Thoracic aorta (tissue), 2 donors: ENCODE measurements around the gene UGDH. TPM values are rescaled to one million over a fixed set of nuclear protein-coding genes. Genes with fewer than 3 reads are reported as not detected.

ENCODE experiments used
- ATAC-seq: fragments of 150-250 bp; one replicate; pipeline ENCODE4 v1.8.0; 2017; ENCODE audit warnings: low read depth; ENCODE audit not compliant: insufficient number of reproducible peaks, low FRiP score
- DNase-seq: peaks from one replicate; pipeline ENCODE4 v3.0.0-alpha.2; 2020; ENCODE audit warnings: low spot score
- H3K27ac ChIP-seq, 2 donors: fragments of 200-600 bp; sonication (generic); 1 replicate in 1 of 2; 2 replicates in 1 of 2; pipeline ENCODE4 v1.5.1; 2016; ENCODE audit warnings: mild to moderate bottlenecking in 2 of 2, moderate library complexity in 2 of 2
- H3K27me3 ChIP-seq: fragments of 200-600 bp; sonication (generic); replicated peaks from 2 replicates; pipeline ENCODE4 v1.6.0; 2016; ENCODE audit warnings: mild to moderate bottlenecking; ENCODE audit not compliant: insufficient read depth
- H3K36me3 ChIP-seq: fragments of 200-600 bp; sonication (generic); one replicate; pipeline ENCODE4 v1.5.1; 2016
- H3K4me1 ChIP-seq, 2 donors: fragments of 200-600 bp; sonication (generic); 1 replicate in 1 of 2; 2 replicates in 1 of 2; pipeline versions ENCODE4 v1.5.1 to v1.6.0; 2016; ENCODE audit warnings: low read depth in 2 of 2, mild to moderate bottlenecking in 1 of 2; ENCODE audit not compliant: control insufficient read depth in 1 of 2
- H3K4me3 ChIP-seq: fragments of 200-600 bp; sonication (generic); 2 replicates; pipeline ENCODE4 v1.5.1; 2016; ENCODE audit warnings: mild to moderate bottlenecking
- H3K9me3 ChIP-seq: fragments of 200-600 bp; sonication (generic); 2 replicates; pipeline ENCODE4 v1.5.1; 2016
- CTCF ChIP-seq: fragments of 200-600 bp; sonication (generic); IDR thresholded peaks from one replicate; pipeline ENCODE4 v1.5.1; 2019; ENCODE audit warnings: antibody characterized with exemption
- total RNA-seq, 2 donors: library from RNA; depleted of rRNA; stranded (reverse); fragments of >200 nt; gene quantifications; one replicate each; pipeline versions ENCODE4 v1.1.0 to v1.2.3, GENCODE V29; 2016

UGDH gene
- total RNA-seq, 2 donors from 2014 or later: 103 to 736 TPM

GRCh38 chr4:39451423-39452023 lies 75.7 kb downstream of the UGDH start:
- no peak for DNase-seq
- no peaks in the 10 kb centered on the region for H3K27me3 ChIP-seq
- H3K36me3 ChIP-seq: peaks cover 47% of the 10 kb centered on the region
- no peak for TF ChIP-seq CTCF
- peaks cover 0 to 20% of the 10 kb centered on the region in 2 donors for H3K4me1 ChIP-seq
- H3K27ac ChIP-seq: no peak overlapping the region
- no peak for ATAC-seq
- H3K4me3 ChIP-seq: no peak overlapping the region
- H3K9me3 ChIP-seq: no peaks in the 10 kb centered on the region

- no peak overlapping the region for H3K4me3 ChIP-seq
- peaks cover 40% of the 10 kb centered on the region for H3K36me3 ChIP-seq
- H3K9me3 ChIP-seq: no peaks in the 10 kb centered on the region
- H3K4me1 ChIP-seq: peaks cover 0 to 12% of the 10 kb centered on the region in 2 donors
- no peak overlapping the region for H3K27ac ChIP-seq
- ATAC-seq (no peak), DNase-seq (no peak)
- no peaks in the 10 kb centered on the region for H3K27me3 ChIP-seq
- TF ChIP-seq CTCF: no peak
Measured at GRCh38 chr4:39450618-39451017, 76.6 kb downstream of the UGDH start.

Other genes with a start within 250 kb of the UGDH start
- gene RFC1, start 161.1 kb downstream of the UGDH start, total RNA-seq: 10 to 100 TPM; 36.2 to 38.6 TPM
- gene KLB, start 120.5 kb downstream of the UGDH start, total RNA-seq: not detected
- 1,000 to 10,000 TPM; 2,526 to 3,169 TPM for gene RPL9, start 68.5 kb downstream of the UGDH start, total RNA-seq
- gene LIAS, start 68.4 kb downstream of the UGDH start, total RNA-seq: 1 to 10 TPM; 4.7 to 9.2 TPM
- 10 to 100 TPM; 41.0 to 58.1 TPM for gene SMIM14, start 111.4 kb upstream of the UGDH start, total RNA-seq
- 10 to 100 TPM; 28.8 to 39.2 TPM for gene UBE2K, start 170.7 kb upstream of the UGDH start, total RNA-seq